ENCODE data around the gene SLC2A9. TPM values are rescaled to one million over a fixed set of nuclear protein-coding genes. Genes with fewer than 3 reads are reported as not detected.
"Not testable (repeated sequence)": the region's sequence is repeated elsewhere in the genome, so short reads cannot be mapped to it uniquely, and the experiment has no call there.

The SLC2A9 gene
- total RNA-seq, 1 donor from 2014 or later: 21.7 TPM

- ATAC-seq: peak; percentile 65
Observed at GRCh38 chr4:10002278-10002677, 19.0 kb downstream of the SLC2A9 start.

GRCh38 chr4:10001757-10002156 lies 19.5 kb downstream of the SLC2A9 start:
- ATAC-seq (no peak), DNase-seq (ENCODE audit: low spot score) (no peak)

More at GRCh38 chr4:10002278-10002677, 19.0 kb downstream of the SLC2A9 start:
- DNase-seq (ENCODE audit: low spot score): peak; percentile 66

- ATAC-seq (no peak), DNase-seq (ENCODE audit: low spot score) (no peak)
Observed at GRCh38 chr4:9999956-10000561, 21.2 kb downstream of the SLC2A9 start.

GRCh38 chr4:9997886-9998285 lies 23.4 kb downstream of the SLC2A9 start:
- DNase-seq (ENCODE audit: low spot score) (no peak), ATAC-seq (no peak)

- ATAC-seq: peak; percentile 33
Observed at GRCh38 chr4:9996319-9997110, 24.8 kb downstream of the SLC2A9 start.

GRCh38 chr4:9994246-9994847 lies 26.9 kb downstream of the SLC2A9 start:
- ATAC-seq (no peak), DNase-seq (ENCODE audit: low spot score) (no peak)

More at GRCh38 chr4:9996319-9997110, 24.8 kb downstream of the SLC2A9 start:
- DNase-seq (ENCODE audit: low spot score): peak; percentile 27

- DNase-seq (ENCODE audit: low spot score) (no peak), ATAC-seq (peak; percentile 66)
Observed at GRCh38 chr4:9989918-9990635, 31.2 kb downstream of the SLC2A9 start.

- ATAC-seq: no peak
- no peak for DNase-seq (ENCODE audit: low spot score)
Observed at GRCh38 chr4:9988933-9989332, 32.4 kb downstream of the SLC2A9 start.

- ATAC-seq (no peak), DNase-seq (ENCODE audit: low spot score) (no peak)
Observed at GRCh38 chr4:9988363-9988749, 32.9 kb downstream of the SLC2A9 start.

- DNase-seq (ENCODE audit: low spot score) (no peak), ATAC-seq (no peak)
Observed at GRCh38 chr4:9987749-9988362, 33.4 kb downstream of the SLC2A9 start.

- ATAC-seq: no peak
- no peak for DNase-seq (ENCODE audit: low spot score)
Observed at GRCh38 chr4:9984621-9985020, 36.7 kb downstream of the SLC2A9 start.

GRCh38 chr4:9983211-9983610 lies 38.1 kb downstream of the SLC2A9 start:
- DNase-seq (ENCODE audit: low spot score) (no peak), ATAC-seq (no peak)

- not testable (repeated sequence) for ATAC-seq; DNase-seq (ENCODE audit: low spot score)
Observed at GRCh38 chr4:9981899-9982298, 39.4 kb downstream of the SLC2A9 start.

GRCh38 chr4:9980898-9981297 lies 40.4 kb downstream of the SLC2A9 start:
- DNase-seq (ENCODE audit: low spot score) (no peak), ATAC-seq (no peak)

GRCh38 chr4:9979101-9979701 lies 42.1 kb downstream of the SLC2A9 start:
- DNase-seq (ENCODE audit: low spot score) (no peak), ATAC-seq (no peak)

GRCh38 chr4:9977518-9978031 lies 43.7 kb downstream of the SLC2A9 start:
- no peak for ATAC-seq
- no peak for DNase-seq (ENCODE audit: low spot score)

- no peak for ATAC-seq
- DNase-seq (ENCODE audit: low spot score): no peak
Observed at GRCh38 chr4:9976781-9977180, 44.5 kb downstream of the SLC2A9 start.

- ATAC-seq: no peak
- no peak for DNase-seq (ENCODE audit: low spot score)
Observed at GRCh38 chr4:9976293-9976692, 45.0 kb downstream of the SLC2A9 start.

GRCh38 chr4:9971711-9972110 lies 49.6 kb downstream of the SLC2A9 start:
- DNase-seq (ENCODE audit: low spot score) (no peak), ATAC-seq (peak; percentile 44)

- DNase-seq (ENCODE audit: low spot score): no peak
- peak; percentile 19 for ATAC-seq
Observed at GRCh38 chr4:9970399-9971011, 50.8 kb downstream of the SLC2A9 start.
